ENCODE measurements around the gene NOP9. TPM values are rescaled to one million over a fixed set of nuclear protein-coding genes. Genes with fewer than 3 reads are reported as not detected.

NOP9 gene
- total and polyA plus RNA-seq, 2 experiments from 2014 or later, result 2.7 to 15.7 TPM

- TF ChIP-seq CTCF (IDR thresholded peaks at IDR 0.05; ENCODE audit: low read depth, low read length), result no peak
- Histone ChIP-seq H3K27ac (no peak overlapping the region), H3K4me1 (ENCODE audit: low read depth) (no peaks in the 10 kb centered on the region), H3K4me3 (no peak overlapping the region), H3K27me3 (no peaks in the 10 kb centered on the region), H3K36me3 (no peaks in the 10 kb centered on the region), H3K9me3 (ENCODE audit: low read depth) (no peaks in the 10 kb centered on the region)
- peak in 1 of 2 donors; percentile 24 for DNase-seq (ENCODE audit: low read depth in 1 of 2, low spot score in 1 of 2)
Observed at GRCh38 chr14:24280797-24281460, 18.7 kb upstream of the NOP9 start.

GRCh38 chr14:24281636-24282035 lies 18.0 kb upstream of the NOP9 start:
- no peaks in the 10 kb centered on the region for H3K9me3 ChIP-seq (ENCODE audit: low read depth)
- TF ChIP-seq CTCF (IDR thresholded peaks at IDR 0.05; ENCODE audit: low read depth, low read length), result no peak
- H3K36me3 ChIP-seq, result no peaks in the 10 kb centered on the region
- DNase-seq (ENCODE audit: low read depth in 1 of 2, low spot score in 1 of 2), result no peak
- H3K27me3 ChIP-seq, result no peaks in the 10 kb centered on the region
- no peaks in the 10 kb centered on the region for H3K4me1 ChIP-seq (ENCODE audit: low read depth)
- H3K27ac ChIP-seq, result no peak overlapping the region
- no peak overlapping the region for H3K4me3 ChIP-seq

GRCh38 chr14:24282736-24283135 lies 16.9 kb upstream of the NOP9 start:
- Histone ChIP-seq H3K36me3 (no peaks in the 10 kb centered on the region), H3K4me3 (no peak overlapping the region), H3K9me3 (ENCODE audit: low read depth) (no peaks in the 10 kb centered on the region), H3K27ac (no peak overlapping the region), H3K4me1 (ENCODE audit: low read depth) (no peaks in the 10 kb centered on the region), H3K27me3 (no peaks in the 10 kb centered on the region)
- TF ChIP-seq CTCF (IDR thresholded peaks at IDR 0.05; ENCODE audit: low read depth, low read length), result no peak
- no peak for DNase-seq (ENCODE audit: low read depth in 1 of 2, low spot score in 1 of 2)

- Histone ChIP-seq H3K27me3 (no peaks in the 10 kb centered on the region), H3K36me3 (no peaks in the 10 kb centered on the region), H3K27ac (no peak overlapping the region), H3K4me3 (no peak overlapping the region), H3K9me3 (ENCODE audit: low read depth) (no peaks in the 10 kb centered on the region), H3K4me1 (ENCODE audit: low read depth) (no peaks in the 10 kb centered on the region)
- no peak for TF ChIP-seq CTCF (IDR thresholded peaks at IDR 0.05; ENCODE audit: low read depth, low read length)
- DNase-seq (ENCODE audit: low read depth in 1 of 2, low spot score in 1 of 2), result no peak
Observed at GRCh38 chr14:24283796-24284460, 15.7 kb upstream of the NOP9 start.

GRCh38 chr14:24284501-24285035 lies 15.1 kb upstream of the NOP9 start:
- TF ChIP-seq CTCF (IDR thresholded peaks at IDR 0.05; ENCODE audit: low read depth, low read length), result no peak
- H3K27ac ChIP-seq, result no peak overlapping the region
- H3K36me3 ChIP-seq, result no peaks in the 10 kb centered on the region
- no peaks in the 10 kb centered on the region for H3K4me1 ChIP-seq (ENCODE audit: low read depth)
- no peak overlapping the region for H3K4me3 ChIP-seq
- no peaks in the 10 kb centered on the region for H3K27me3 ChIP-seq
- DNase-seq (ENCODE audit: low read depth in 1 of 2, low spot score in 1 of 2), result no peak
- no peaks in the 10 kb centered on the region for H3K9me3 ChIP-seq (ENCODE audit: low read depth)

Measured in cardiac muscle cell (in vitro differentiated cells and primary cell).